ENCODE data around the gene FSTL5.

DNA sequence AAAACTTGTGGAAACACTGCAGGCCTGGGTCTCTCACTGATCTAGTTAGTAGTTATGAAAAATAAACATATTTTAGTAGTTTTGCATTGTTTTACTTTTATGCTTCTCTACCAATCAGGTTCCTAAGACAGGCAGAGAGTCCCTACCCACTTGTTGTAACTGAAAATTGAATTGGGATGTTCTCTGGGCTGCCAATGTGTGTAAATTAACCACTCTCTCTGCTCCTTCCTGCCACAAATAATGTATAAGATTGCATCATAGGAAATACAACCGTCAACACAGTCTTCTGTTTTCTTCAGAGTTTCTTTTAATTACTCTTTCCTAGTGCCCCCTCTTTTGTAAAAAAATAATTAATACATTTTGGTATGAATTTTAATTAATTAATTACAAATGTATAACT is 677.3 kb downstream of the FSTL5 start:
- TF ChIP-seq, protein P1, sequence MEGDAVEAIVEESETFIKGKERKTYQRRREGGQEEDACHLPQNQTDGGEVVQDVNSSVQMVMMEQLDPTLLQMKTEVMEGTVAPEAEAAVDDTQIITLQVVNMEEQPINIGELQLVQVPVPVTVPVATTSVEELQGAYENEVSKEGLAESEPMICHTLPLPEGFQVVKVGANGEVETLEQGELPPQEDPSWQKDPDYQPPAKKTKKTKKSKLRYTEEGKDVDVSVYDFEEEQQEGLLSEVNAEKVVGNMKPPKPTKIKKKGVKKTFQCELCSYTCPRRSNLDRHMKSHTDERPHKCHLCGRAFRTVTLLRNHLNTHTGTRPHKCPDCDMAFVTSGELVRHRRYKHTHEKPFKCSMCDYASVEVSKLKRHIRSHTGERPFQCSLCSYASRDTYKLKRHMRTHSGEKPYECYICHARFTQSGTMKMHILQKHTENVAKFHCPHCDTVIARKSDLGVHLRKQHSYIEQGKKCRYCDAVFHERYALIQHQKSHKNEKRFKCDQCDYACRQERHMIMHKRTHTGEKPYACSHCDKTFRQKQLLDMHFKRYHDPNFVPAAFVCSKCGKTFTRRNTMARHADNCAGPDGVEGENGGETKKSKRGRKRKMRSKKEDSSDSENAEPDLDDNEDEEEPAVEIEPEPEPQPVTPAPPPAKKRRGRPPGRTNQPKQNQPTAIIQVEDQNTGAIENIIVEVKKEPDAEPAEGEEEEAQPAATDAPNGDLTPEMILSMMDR (IDR thresholded peaks at IDR 0.05; ENCODE audit: insufficient read depth, low read length, poor library complexity, severe bottlenecking): no peak
- TF ChIP-seq EZH2phosphoT487 (conservative IDR thresholded peaks at IDR 0.05; ENCODE audit: low read length): no peak

Data from SU-DHL-6 (cell line).